Mucosa of rectum (tissue), 2 donors: ENCODE measurements around the gene MAML1.

Experiments
- H3K27ac ChIP-seq, 2 donors: one replicate each; pipeline ENCODE4 v1.7.0; 2013; ENCODE audit warnings: inconsistent platforms in 2 of 2, low read depth in 2 of 2, low read length in 2 of 2
- H3K27me3 ChIP-seq, 2 donors: one replicate each; pipeline ENCODE4 v1.7.0; 2013; ENCODE audit warnings: low read length in 2 of 2; ENCODE audit not compliant: control insufficient read depth in 2 of 2, insufficient read depth in 2 of 2
- H3K36me3 ChIP-seq, 2 donors: one replicate each; pipeline ENCODE4 v1.7.0; 2013; ENCODE audit warnings: low read length in 2 of 2; ENCODE audit not compliant: control insufficient read depth in 2 of 2, insufficient read depth in 2 of 2
- H3K4me1 ChIP-seq, 2 donors: one replicate each; pipeline ENCODE4 v1.7.0; 2013; ENCODE audit warnings: low read length in 2 of 2, mild to moderate bottlenecking in 1 of 2; ENCODE audit not compliant: control insufficient read depth in 2 of 2, insufficient read depth in 2 of 2
- H3K4me3 ChIP-seq, 2 donors: one replicate each; pipeline ENCODE4 v1.7.0; 2013; ENCODE audit warnings: low read length in 2 of 2
- H3K9ac ChIP-seq, 2 donors: one replicate each; pipeline ENCODE4 v1.7.0; 2013; ENCODE audit warnings: low read length in 2 of 2, low read depth in 1 of 2, mild to moderate bottlenecking in 1 of 2
- H3K9me3 ChIP-seq, 2 donors: one replicate each; pipeline ENCODE4 v1.7.0; 2013; ENCODE audit warnings: low read length in 2 of 2; ENCODE audit not compliant: control insufficient read depth in 2 of 2
- donor health status: healthy.
- donor health status: Normal muscosa, but diverticular disease.

Gene MAML1

GRCh38 chr5:179820483-179821297 lies 88.1 kb downstream of the MAML1 start, which contains the start of gene SQSTM1:
TSS of gene SQSTM1 (plus strand) at chr5:179820905. CDS start at chr5:179820937, 32 bp downstream.
- H3K9me3 ChIP-seq = no peaks in the 10 kb centered on the region
- peaks cover 61 to 62% of the 10 kb centered on the region in 2 donors for H3K4me1 ChIP-seq
- peaks cover 28 to 34% of the 10 kb centered on the region in 2 donors for H3K36me3 ChIP-seq
- peak within 1 kb of the TSS; percentile 87 to 91 for H3K4me3 ChIP-seq
- no peaks in the 10 kb centered on the region for H3K27me3 ChIP-seq
- peak within 1 kb of the TSS; percentile 98 to 99 for H3K27ac ChIP-seq
- peak within 1 kb of the TSS; percentile 95 to 98 for H3K9ac ChIP-seq

- Histone ChIP-seq H3K9me3 (no peaks in the 10 kb centered on the region), H3K4me1 (peaks cover 66 to 68% of the 10 kb centered on the region in 2 donors), H3K4me3 (peak overlapping the region; percentile 87 to 91), H3K9ac (peak overlapping the region; percentile 95 to 98), H3K27ac (peak overlapping the region; percentile 98 to 99), H3K36me3 (peaks cover 31 to 41% of the 10 kb centered on the region in 2 donors), H3K27me3 (no peaks in the 10 kb centered on the region)
Observed at GRCh38 chr5:179821298-179822058, 88.9 kb downstream of the MAML1 start.

- Histone ChIP-seq H3K27me3 (no peaks in the 10 kb centered on the region), H3K36me3 (peaks cover 31 to 46% of the 10 kb centered on the region in 2 donors), H3K9me3 (no peaks in the 10 kb centered on the region), H3K27ac (peak overlapping the region; percentile 98 to 99), H3K4me3 (peak overlapping the region; percentile 87 to 91), H3K4me1 (peaks cover 71 to 74% of the 10 kb centered on the region in 2 donors), H3K9ac (peak overlapping the region; percentile 95 to 98)
Observed at GRCh38 chr5:179822059-179822432, 89.4 kb downstream of the MAML1 start.

- Histone ChIP-seq H3K4me3 (peak overlapping the region; percentile 87 to 91), H3K27me3 (no peaks in the 10 kb centered on the region), H3K9ac (peak overlapping the region; percentile 14 to 95), H3K27ac (no peak overlapping the region), H3K9me3 (no peaks in the 10 kb centered on the region), H3K36me3 (peaks cover 31 to 47% of the 10 kb centered on the region in 2 donors), H3K4me1 (peaks cover 73 to 78% of the 10 kb centered on the region in 2 donors)
Observed at GRCh38 chr5:179822444-179822990, 89.9 kb downstream of the MAML1 start.

DNA sequence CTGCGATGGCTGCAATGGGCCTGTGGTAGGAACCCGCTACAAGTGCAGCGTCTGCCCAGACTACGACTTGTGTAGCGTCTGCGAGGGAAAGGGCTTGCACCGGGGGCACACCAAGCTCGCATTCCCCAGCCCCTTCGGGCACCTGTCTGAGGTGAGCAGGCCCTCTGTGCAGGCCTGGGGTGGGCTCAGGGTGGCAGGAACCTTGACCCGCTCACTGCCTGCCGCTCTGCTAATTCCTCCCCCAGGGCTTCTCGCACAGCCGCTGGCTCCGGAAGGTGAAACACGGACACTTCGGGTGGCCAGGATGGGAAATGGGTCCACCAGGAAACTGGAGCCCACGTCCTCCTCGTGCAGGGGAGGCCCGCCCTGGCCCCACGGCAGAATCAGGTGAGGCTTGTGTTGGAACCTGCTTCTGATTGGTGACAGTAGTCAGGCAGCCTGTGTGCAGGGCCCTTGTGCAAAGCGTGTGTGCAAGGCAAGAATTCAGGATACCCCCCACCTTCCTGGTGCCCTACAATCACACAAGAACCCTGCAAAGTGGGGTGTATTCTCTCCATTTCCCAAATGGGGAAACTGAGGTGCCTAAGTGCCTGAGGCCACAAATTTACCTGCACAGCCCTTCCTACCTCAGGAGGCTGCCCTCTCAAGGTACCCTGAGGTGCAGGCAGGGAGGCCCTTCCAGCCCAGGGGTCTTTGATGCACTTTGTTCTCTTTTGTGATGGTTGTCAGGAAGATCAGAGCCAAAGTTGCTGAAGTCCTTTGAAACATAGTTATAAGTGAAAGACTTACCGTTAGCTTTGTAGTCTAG lies 91.5 kb downstream of the MAML1 start:
- no peaks in the 10 kb centered on the region for H3K27me3 ChIP-seq
- H3K4me3 ChIP-seq = no peak overlapping the region
- peaks cover 40 to 60% of the 10 kb centered on the region in 2 donors for H3K36me3 ChIP-seq
- peaks cover 68 to 75% of the 10 kb centered on the region in 2 donors for H3K4me1 ChIP-seq
- H3K9me3 ChIP-seq = no peaks in the 10 kb centered on the region
- no peak overlapping the region for H3K27ac ChIP-seq
- H3K9ac ChIP-seq = no peak overlapping the region

- Histone ChIP-seq H3K9me3 (no peaks in the 10 kb centered on the region), H3K4me3 (no peak overlapping the region), H3K36me3 (peaks cover 44 to 66% of the 10 kb centered on the region in 2 donors), H3K9ac (no peak overlapping the region), H3K27ac (no peak overlapping the region), H3K27me3 (no peaks in the 10 kb centered on the region), H3K4me1 (peaks cover 63 to 69% of the 10 kb centered on the region in 2 donors)
Observed at GRCh38 chr5:179824745-179825112, 92.1 kb downstream of the MAML1 start.

DNA sequence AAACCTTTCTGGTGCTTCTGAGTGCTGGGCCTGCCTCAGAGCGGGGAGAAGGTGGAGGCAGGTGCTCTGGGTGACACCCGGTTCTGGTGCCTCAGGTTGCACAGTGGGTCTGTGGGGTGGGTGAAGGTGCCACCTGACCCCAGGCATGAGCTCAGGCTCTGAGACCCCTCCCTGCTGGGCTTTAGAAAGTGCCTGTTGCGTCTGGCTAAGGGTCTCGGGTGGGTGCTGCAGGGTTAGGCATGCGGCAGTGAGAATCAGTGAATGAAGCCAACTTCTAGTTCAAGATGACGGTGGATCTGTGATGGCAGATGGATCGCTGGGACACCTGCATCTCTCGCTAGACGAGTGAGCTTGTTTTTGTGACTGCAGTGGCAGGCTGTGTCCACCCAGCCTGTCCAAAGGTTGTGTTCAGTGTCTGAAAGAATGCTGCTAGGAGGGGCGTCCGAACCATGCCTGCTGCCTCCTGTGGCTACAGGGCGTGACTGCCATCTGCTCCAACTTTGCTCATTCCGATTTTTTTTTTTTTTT lies 93.1 kb downstream of the MAML1 start:
- Histone ChIP-seq H3K27ac (peak overlapping the region; percentile 42 to 70), H3K9ac (no peak overlapping the region), H3K9me3 (no peaks in the 10 kb centered on the region), H3K27me3 (no peaks in the 10 kb centered on the region), H3K4me3 (peak overlapping the region in 1 of 2 donors; percentile 20), H3K36me3 (peaks cover 53 to 74% of the 10 kb centered on the region in 2 donors), H3K4me1 (peaks cover 54 to 61% of the 10 kb centered on the region in 2 donors)
